ENCODE results near the gene IGFBP4.

GRCh38 chr17:40463122-40463550 lies 19.9 kb downstream of the IGFBP4 start:
- no peak for TF ChIP-seq CTCF (IDR thresholded peaks at IDR 0.05)
- TF ChIP-seq POLR2AphosphoS5 (IDR thresholded peaks at IDR 0.05), result no peak
- no peak for TF ChIP-seq POLR2A (IDR thresholded peaks at IDR 0.05)
